ENCODE results near the gene CD300LB.

GRCh38 chr17:74527756-74528155 lies 3.5 kb downstream of the CD300LB start:
- TF ChIP-seq CTCF (IDR thresholded peaks at IDR 0.05) (no peak), PBX3 (IDR thresholded peaks at IDR 0.05) (no peak), CHD2 (IDR thresholded peaks at IDR 0.05; ENCODE audit: low read length, partially characterized antibody) (no peak), ELK1 (IDR thresholded peaks at IDR 0.05; ENCODE audit: low read depth, low read length) (no peak), KDM1A (IDR thresholded peaks at IDR 0.05; ENCODE audit: low read depth) (no peak), CEBPB (IDR thresholded peaks at IDR 0.05) (no peak), RNF2 (IDR thresholded peaks at IDR 0.05; ENCODE audit: borderline replicate concordance, low read depth) (no peak), REST (IDR thresholded peaks at IDR 0.05) (no peak), POLR2A (IDR thresholded peaks at IDR 0.05; ENCODE audit: low read length) (no peak), CBX8 (IDR thresholded peaks at IDR 0.05) (no peak), BHLHE40 (IDR thresholded peaks at IDR 0.05; ENCODE audit: low read depth, low read length) (no peak), ESRRA (IDR thresholded peaks at IDR 0.05; ENCODE audit: borderline replicate concordance, low read length) (no peak), MYC (IDR thresholded peaks at IDR 0.05; ENCODE audit: borderline replicate concordance, low read length) (no peak)

All from A549 (cell line).